Measurements from ENCODE around the gene METTL3. TPM values are rescaled to one million over a fixed set of nuclear protein-coding genes. Genes with fewer than 3 reads are reported as not detected.

The METTL3 gene
- total and polyA plus RNA-seq, 2 of the 13 experiments (the other 11 are each of a cell fraction or from before 2014, with no cell fraction given) = 123 to 130 TPM

GRCh38 chr14:21525962-21526671 lies 15.0 kb upstream of the METTL3 start, which contains the start of gene SALL2 (continued):
- TF ChIP-seq ZBTB38 (CRISPR knock-in tag; IDR thresholded peaks at IDR 0.05) (0 out of 2 replicates have a peak, but pooled peaks have one; percentile 12), RFX3 (CRISPR knock-in tag; IDR thresholded peaks at IDR 0.05) (no peak), SUZ12 (IDR thresholded peaks at IDR 0.05; ENCODE audit: low read depth, low read length) (no peak), SP5 (CRISPR knock-in tag; IDR thresholded peaks at IDR 0.05; ENCODE audit: borderline replicate concordance, low read depth) (peak; percentile 87), ZNF609 (CRISPR knock-in tag; IDR thresholded peaks at IDR 0.05; ENCODE audit: borderline replicate concordance) (peak; percentile 65; the same call in 1 of the 2 replicates), ZNF563 (CRISPR knock-in tag; IDR thresholded peaks at IDR 0.05) (0 out of 2 replicates have a peak, but pooled peaks have one; percentile 41), NFE2L2 (IDR thresholded peaks at IDR 0.05; ENCODE audit: low read length) (no peak), HNRNPK (IDR thresholded peaks at IDR 0.05; ENCODE audit: low read depth, low read length, poor library complexity, severe bottlenecking) (peak; percentile 82), ZMYM4 (CRISPR knock-in tag; IDR thresholded peaks at IDR 0.05) (peak; percentile 30; the same call in 1 of the 2 replicates), ZNF746 (CRISPR knock-in tag; IDR thresholded peaks at IDR 0.05) (peak; percentile 76; the same call in 1 of the 2 replicates), PRDM10 (CRISPR knock-in tag; IDR thresholded peaks at IDR 0.05; ENCODE audit: low read depth) (peak; percentile 96), ZBTB37 (CRISPR knock-in tag; IDR thresholded peaks at IDR 0.05) (no peak), REXO4 (CRISPR knock-in tag; IDR thresholded peaks at IDR 0.05; ENCODE audit: borderline replicate concordance) (no peak), ZNF564 (CRISPR knock-in tag; IDR thresholded peaks at IDR 0.05) (no peak), ZNF747 (CRISPR knock-in tag; IDR thresholded peaks at IDR 0.05; ENCODE audit: borderline replicate concordance) (no peak), GATAD1 (CRISPR knock-in tag; IDR thresholded peaks at IDR 0.05) (no peak), SCMH1 (CRISPR knock-in tag; IDR thresholded peaks at IDR 0.05; ENCODE audit: borderline replicate concordance) (no peak), BATF2 (CRISPR knock-in tag; IDR thresholded peaks at IDR 0.05) (peak; percentile 69; the same call in 1 of the 2 replicates), RBM39 (IDR thresholded peaks at IDR 0.05; ENCODE audit: low read depth, low read length, poor library complexity, severe bottlenecking) (peak; percentile 41)
